H9 (cell line): Measurements from ENCODE around the gene EBPL. TPM values are rescaled to one million over a fixed set of nuclear protein-coding genes. Genes with fewer than 3 reads are reported as not detected.

ENCODE experiments used
- DNase-seq: peaks from one replicate; pipeline ENCODE4 v3.0.0-alpha.2; 2017
- H2AFZ ChIP-seq: one replicate; pipeline ENCODE4 v1.6.1; 2013; ENCODE audit warnings: mild to moderate bottlenecking, low read length, control low read depth, moderate library complexity
- H2AK5ac ChIP-seq: 2 replicates; pipeline ENCODE4 v1.6.1; 2013; ENCODE audit warnings: low read length, control low read depth, mixed read lengths; ENCODE audit not compliant: insufficient read length
- H2BK120ac ChIP-seq: one replicate; pipeline ENCODE4 v1.6.1; 2013; ENCODE audit warnings: low read depth, mild to moderate bottlenecking, low read length, control low read depth, inconsistent platforms; ENCODE audit not compliant: poor library complexity, severe bottlenecking
- H2BK12ac ChIP-seq: 2 replicates; pipeline ENCODE4 v1.6.1; 2013; ENCODE audit warnings: low read length, control low read depth, mixed read lengths, low read depth; ENCODE audit not compliant: insufficient read length
- H2BK15ac ChIP-seq: 2 replicates; pipeline ENCODE4 v1.6.1; 2013; ENCODE audit warnings: low read depth, low read length, control low read depth
- H2BK20ac ChIP-seq: one replicate; pipeline ENCODE4 v1.6.1; 2013; ENCODE audit warnings: low read depth, mild to moderate bottlenecking, low read length, control low read depth, inconsistent platforms; ENCODE audit not compliant: poor library complexity, severe bottlenecking
- H2BK5ac ChIP-seq: 2 replicates; pipeline ENCODE4 v1.6.1; 2013; ENCODE audit warnings: low read length, control low read depth, mixed read lengths; ENCODE audit not compliant: insufficient read length
- H3K14ac ChIP-seq: 2 replicates; pipeline ENCODE4 v1.6.1; 2013; ENCODE audit warnings: low read length, control low read depth; ENCODE audit not compliant: insufficient read depth
- H3K18ac ChIP-seq: 2 replicates; pipeline ENCODE4 v1.6.1; 2013; ENCODE audit warnings: low read depth, mild to moderate bottlenecking, mixed read lengths, low read length, control low read depth; ENCODE audit not compliant: insufficient read length
- H3K23ac ChIP-seq: 2 replicates; pipeline ENCODE4 v1.6.1; 2013; ENCODE audit warnings: low read length, control low read depth, mixed read lengths, low read depth; ENCODE audit not compliant: insufficient read length
- H3K23me2 ChIP-seq: 2 replicates; pipeline ENCODE4 v1.6.1; 2013; ENCODE audit warnings: low read depth, mild to moderate bottlenecking, mixed read lengths, low read length, control low read depth; ENCODE audit not compliant: insufficient read length, poor library complexity, severe bottlenecking
- H3K27ac ChIP-seq: 2 replicates; pipeline ENCODE4 v1.5.1; 2013; ENCODE audit warnings: low read length, control low read depth, mixed read lengths, low read depth; ENCODE audit not compliant: insufficient read length
- H3K27me3 ChIP-seq: 2 replicates; pipeline ENCODE4 v1.6.1; 2013; ENCODE audit warnings: low read length, control low read depth, inconsistent platforms; ENCODE audit not compliant: insufficient read depth
- H3K4ac ChIP-seq: 2 replicates; pipeline ENCODE4 v1.6.1; 2013; ENCODE audit warnings: low read depth, mild to moderate bottlenecking, control low read depth, inconsistent platforms, low read length, moderate library complexity
- H3K4me1 ChIP-seq: 2 replicates; pipeline ENCODE4 v1.6.1; 2013; ENCODE audit warnings: low read length, control low read depth, inconsistent platforms; ENCODE audit not compliant: insufficient read depth
- H3K4me2 ChIP-seq: 2 replicates; pipeline ENCODE4 v1.6.1; 2013; ENCODE audit warnings: low read length, control low read depth, mixed read lengths; ENCODE audit not compliant: insufficient read length, insufficient read depth
- H3K56ac ChIP-seq: 2 replicates; pipeline ENCODE4 v1.6.1; 2013; ENCODE audit warnings: low read depth, mild to moderate bottlenecking, mixed read lengths, low read length, control low read depth; ENCODE audit not compliant: insufficient read length
- H3K79me1 ChIP-seq: 2 replicates; pipeline ENCODE4 v1.6.1; 2013; ENCODE audit warnings: low read depth, mild to moderate bottlenecking, moderate library complexity, low read length, control low read depth, inconsistent platforms; ENCODE audit not compliant: insufficient read depth, poor library complexity, severe bottlenecking
- H3K79me2 ChIP-seq: 2 replicates; pipeline ENCODE4 v1.6.1; 2013; ENCODE audit warnings: low read length, control low read depth, inconsistent platforms; ENCODE audit not compliant: insufficient read depth
- H3K9ac ChIP-seq: 2 replicates; pipeline ENCODE4 v1.6.1; 2013; ENCODE audit warnings: low read length, control low read depth, mixed read lengths; ENCODE audit not compliant: insufficient read length; ENCODE audit errors: extremely low read depth
- H3K9me3 ChIP-seq: one replicate; pipeline ENCODE4 v1.6.1; 2013; ENCODE audit warnings: low read depth, low read length, inconsistent platforms; ENCODE audit not compliant: control insufficient read depth
- H3T11ph ChIP-seq: one replicate; pipeline ENCODE4 v1.6.1; 2013; ENCODE audit warnings: mild to moderate bottlenecking, low read length, control low read depth, inconsistent platforms
- H4K20me1 ChIP-seq: one replicate; pipeline ENCODE4 v1.6.1; 2013; ENCODE audit not compliant: control insufficient read depth, insufficient read length, insufficient read depth
- H4K5ac ChIP-seq: 2 replicates; pipeline ENCODE4 v1.6.1; 2013; ENCODE audit warnings: low read depth, mild to moderate bottlenecking, mixed read lengths, low read length, control low read depth; ENCODE audit not compliant: insufficient read length
- H4K8ac ChIP-seq: replicated peaks from 2 replicates; pipeline ENCODE4 v1.6.1; 2013; ENCODE audit warnings: low read length, control low read depth, mixed read lengths, low read depth; ENCODE audit not compliant: insufficient read length
- H4K91ac ChIP-seq: 2 replicates; pipeline ENCODE4 v1.6.1; 2013; ENCODE audit warnings: low read depth, mild to moderate bottlenecking, moderate library complexity, mixed read lengths, low read length, control low read depth; ENCODE audit not compliant: insufficient read length
- H3K27ac Mint-ChIP-seq, 3 experiments: 2 replicates in 2 of 3; 3 replicates in 1 of 3; pipeline ENCODE4 v1.8.0; 2020 to 2021; ENCODE audit warnings: mixed read lengths in 3 of 3, mild to moderate bottlenecking in 1 of 3, moderate library complexity in 1 of 3
- H3K27me3 Mint-ChIP-seq: 2 replicates; pipeline ENCODE4 v1.8.0; 2021; ENCODE audit warnings: low read depth, mild to moderate bottlenecking, moderate library complexity, mixed read lengths
- H3K36me3 Mint-ChIP-seq, 3 experiments: 2 replicates in 2 of 3; 3 replicates in 1 of 3; pipeline ENCODE4 v1.8.0; 2020 to 2021; ENCODE audit warnings: low read depth in 3 of 3, mixed read lengths in 3 of 3; ENCODE audit not compliant: insufficient read depth in 1 of 3
- H3K4me1 Mint-ChIP-seq, 2 experiments: 2 replicates each; pipeline ENCODE4 v1.8.0; 2020; ENCODE audit warnings: mixed read lengths in 2 of 2
- H3K4me3 Mint-ChIP-seq, 2 experiments: 2 replicates in 1 of 2; 3 replicates in 1 of 2; pipeline ENCODE4 v1.8.0; 2020 to 2021; ENCODE audit warnings: mild to moderate bottlenecking in 2 of 2, mixed read lengths in 2 of 2, moderate library complexity in 1 of 2
- H3K9me3 Mint-ChIP-seq, 2 experiments: 2 replicates in 1 of 2; 3 replicates in 1 of 2; pipeline ENCODE4 v1.8.0; 2020; ENCODE audit warnings: mild to moderate bottlenecking in 2 of 2, mixed read lengths in 2 of 2, moderate library complexity in 1 of 2
- WGBS: extraction: QIAGEN DNeasy Blood & Tissue Kit; methylation state at CpG from one replicate; pipeline ENCODE4 v1.1.7; 2013; ENCODE audit warnings: missing lambda C conversion rate, low lambda C conversion rate, mixed read lengths; ENCODE audit not compliant: insufficient read length; ENCODE audit errors: extremely low coverage; 5-methylcytosine and 5-hydroxymethylcytosine counted together
- total RNA-seq: library from RNA; stranded (reverse); gene quantifications from 2 replicates; pipeline ENCODE4 v1.2.1, GENCODE V29; 2021
- TF ChIP-seq, protein P1 (sequence below): fragments of 200-600 bp; sonication (generic); conservative IDR thresholded peaks from 3 replicates; pipeline ENCODE4 v1.8.0; 2021; ENCODE audit warnings: antibody characterized with exemption, mild to moderate bottlenecking

EBPL gene
- total RNA-seq, 1 experiment from 2014 or later, result 65.9 TPM

DNA sequence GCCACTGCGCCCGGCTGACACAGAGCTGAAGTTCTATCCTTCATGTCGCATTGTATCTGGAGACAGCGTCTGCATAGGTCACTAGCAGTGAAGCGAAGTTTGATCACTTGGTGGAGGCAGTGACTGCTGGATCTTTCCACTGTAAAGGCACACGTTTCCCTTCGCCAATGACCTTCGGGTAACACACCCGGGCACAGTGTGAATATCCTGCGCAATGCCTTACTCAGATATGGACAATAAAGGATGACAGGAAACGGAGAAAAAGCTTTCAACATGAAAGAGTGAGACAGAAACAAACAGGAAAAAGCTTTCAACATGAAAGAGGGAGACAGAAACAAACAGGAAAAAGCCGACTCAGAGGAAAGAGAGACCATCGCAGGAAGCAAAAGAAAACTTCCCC lies 45.8 kb downstream of the EBPL start:
- Histone ChIP-seq H3K23me2 (no peaks in the 10 kb centered on the region), H3K9me3 (no peaks in the 10 kb centered on the region), H3K9ac (no peak overlapping the region), H2AK5ac (no peak overlapping the region), H3K27me3 (no peaks in the 10 kb centered on the region), H2AFZ (no peak overlapping the region), H3K14ac (no peak overlapping the region), H4K20me1 (no peaks in the 10 kb centered on the region), H2BK12ac (no peak overlapping the region), H3K79me2 (no peaks in the 10 kb centered on the region), H4K8ac (no peak overlapping the region), H4K5ac (no peak overlapping the region), H2BK20ac (no peak overlapping the region), H3K18ac (no peak overlapping the region), H3K23ac (no peak overlapping the region), H3K79me1 (no peaks in the 10 kb centered on the region), H3T11ph (no peak overlapping the region), H2BK5ac (no peak overlapping the region), H3K27ac (no peak overlapping the region), H4K91ac (no peak overlapping the region), H3K4me2 (no peak overlapping the region), H3K4ac (no peak overlapping the region), H2BK15ac (no peak overlapping the region), H2BK120ac (no peak overlapping the region), H3K4me1 (no peaks in the 10 kb centered on the region), H3K56ac (no peak overlapping the region)
- Mint-ChIP-seq H3K27ac (peak overlapping the region in 2 of 3 experiments; percentile 3 to 42; a peak in 5 of 7 replicates), H3K9me3 (no peaks in the 10 kb centered on the region; a peak in 1 of 5 replicates), H3K4me3 (no peak overlapping the region), H3K36me3 (peaks cover 0 to 4% (median 0%) of the 10 kb centered on the region in 3 experiments; a peak in 2 of 7 replicates), H3K4me1 (peaks cover 14% of the 10 kb centered on the region in 2 experiments), H3K27me3 (no peaks in the 10 kb centered on the region)
- TF ChIP-seq, protein P1, sequence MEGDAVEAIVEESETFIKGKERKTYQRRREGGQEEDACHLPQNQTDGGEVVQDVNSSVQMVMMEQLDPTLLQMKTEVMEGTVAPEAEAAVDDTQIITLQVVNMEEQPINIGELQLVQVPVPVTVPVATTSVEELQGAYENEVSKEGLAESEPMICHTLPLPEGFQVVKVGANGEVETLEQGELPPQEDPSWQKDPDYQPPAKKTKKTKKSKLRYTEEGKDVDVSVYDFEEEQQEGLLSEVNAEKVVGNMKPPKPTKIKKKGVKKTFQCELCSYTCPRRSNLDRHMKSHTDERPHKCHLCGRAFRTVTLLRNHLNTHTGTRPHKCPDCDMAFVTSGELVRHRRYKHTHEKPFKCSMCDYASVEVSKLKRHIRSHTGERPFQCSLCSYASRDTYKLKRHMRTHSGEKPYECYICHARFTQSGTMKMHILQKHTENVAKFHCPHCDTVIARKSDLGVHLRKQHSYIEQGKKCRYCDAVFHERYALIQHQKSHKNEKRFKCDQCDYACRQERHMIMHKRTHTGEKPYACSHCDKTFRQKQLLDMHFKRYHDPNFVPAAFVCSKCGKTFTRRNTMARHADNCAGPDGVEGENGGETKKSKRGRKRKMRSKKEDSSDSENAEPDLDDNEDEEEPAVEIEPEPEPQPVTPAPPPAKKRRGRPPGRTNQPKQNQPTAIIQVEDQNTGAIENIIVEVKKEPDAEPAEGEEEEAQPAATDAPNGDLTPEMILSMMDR, result no peak
- no peak for DNase-seq
- WGBS, result no CpG with 5 or more reads among the region's 13 CpGs
